D721Med (cell line): Measurements from ENCODE around the gene CPNE1.

ENCODE experiments used
- DNase-seq: peaks from one replicate; pipeline ENCODE4 v3.0.0; 2011; ENCODE audit warnings: low spot score; ENCODE audit not compliant: insufficient read length
- FAIRE-seq: peaks from 2 replicates; lab custom pipeline; 2011; peaks lifted over from hg19 to GRCh38; lab: Jason Lieb, UNC
- TF ChIP-seq, protein P1 (sequence below): IDR thresholded peaks from 2 replicates; pipeline ENCODE4 v1.5.1; 2012; ENCODE audit warnings: mild to moderate bottlenecking, control low read depth; ENCODE audit not compliant: insufficient read depth; ENCODE audit errors: missing control alignments

The CPNE1 gene

DNA sequence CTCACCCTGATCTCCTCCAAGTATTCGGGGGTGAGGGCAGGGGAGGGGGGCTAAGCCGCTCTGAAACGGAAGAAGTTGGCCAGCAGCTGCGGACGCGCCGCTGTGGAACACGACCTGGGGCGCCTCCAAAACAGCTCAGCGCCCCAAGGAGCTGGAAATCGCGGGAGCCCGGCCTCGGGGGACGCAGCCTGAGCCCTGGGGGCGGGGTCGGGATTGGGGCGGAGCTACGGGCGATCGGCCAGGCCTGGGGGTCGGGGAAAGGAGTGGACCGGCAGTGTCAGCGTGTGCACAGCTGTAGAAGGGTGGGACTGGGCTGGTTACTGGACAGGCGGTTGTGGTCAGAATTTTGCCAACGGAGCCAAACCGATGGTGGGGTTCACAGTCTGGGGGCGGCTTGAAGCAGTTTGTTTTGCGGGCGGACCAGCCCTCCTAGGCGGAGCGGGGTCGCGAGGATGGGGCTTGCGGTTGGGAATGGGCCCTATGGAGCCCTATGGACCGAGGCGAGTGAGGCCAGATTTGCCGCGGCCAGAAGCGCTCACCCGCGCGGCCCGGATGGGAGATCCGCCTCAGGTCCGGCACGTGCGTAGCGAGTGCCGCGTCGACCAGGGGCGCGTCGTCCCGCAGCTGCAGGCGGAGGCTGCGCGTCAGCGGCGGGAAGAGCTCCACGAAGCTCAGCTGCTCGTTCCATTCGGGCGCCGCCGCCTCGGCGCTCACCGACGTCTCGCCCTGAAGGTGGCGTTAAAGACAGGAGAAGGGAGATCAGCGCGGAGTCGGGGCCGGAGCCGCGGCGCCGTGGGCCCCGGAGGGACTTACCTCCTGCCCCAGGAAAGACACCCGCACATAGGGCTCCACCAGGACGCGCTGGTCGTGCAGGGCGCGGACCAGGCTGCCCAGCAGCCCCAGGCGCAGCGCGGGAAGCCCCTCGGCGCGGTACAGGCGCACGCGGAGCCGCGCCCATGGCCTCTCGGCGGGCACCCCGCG, 63.4 kb downstream of the CPNE1 start:
- TF ChIP-seq, protein P1, sequence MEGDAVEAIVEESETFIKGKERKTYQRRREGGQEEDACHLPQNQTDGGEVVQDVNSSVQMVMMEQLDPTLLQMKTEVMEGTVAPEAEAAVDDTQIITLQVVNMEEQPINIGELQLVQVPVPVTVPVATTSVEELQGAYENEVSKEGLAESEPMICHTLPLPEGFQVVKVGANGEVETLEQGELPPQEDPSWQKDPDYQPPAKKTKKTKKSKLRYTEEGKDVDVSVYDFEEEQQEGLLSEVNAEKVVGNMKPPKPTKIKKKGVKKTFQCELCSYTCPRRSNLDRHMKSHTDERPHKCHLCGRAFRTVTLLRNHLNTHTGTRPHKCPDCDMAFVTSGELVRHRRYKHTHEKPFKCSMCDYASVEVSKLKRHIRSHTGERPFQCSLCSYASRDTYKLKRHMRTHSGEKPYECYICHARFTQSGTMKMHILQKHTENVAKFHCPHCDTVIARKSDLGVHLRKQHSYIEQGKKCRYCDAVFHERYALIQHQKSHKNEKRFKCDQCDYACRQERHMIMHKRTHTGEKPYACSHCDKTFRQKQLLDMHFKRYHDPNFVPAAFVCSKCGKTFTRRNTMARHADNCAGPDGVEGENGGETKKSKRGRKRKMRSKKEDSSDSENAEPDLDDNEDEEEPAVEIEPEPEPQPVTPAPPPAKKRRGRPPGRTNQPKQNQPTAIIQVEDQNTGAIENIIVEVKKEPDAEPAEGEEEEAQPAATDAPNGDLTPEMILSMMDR = peak; percentile 33
- FAIRE-seq (no peak), DNase-seq (no peak)

DNA sequence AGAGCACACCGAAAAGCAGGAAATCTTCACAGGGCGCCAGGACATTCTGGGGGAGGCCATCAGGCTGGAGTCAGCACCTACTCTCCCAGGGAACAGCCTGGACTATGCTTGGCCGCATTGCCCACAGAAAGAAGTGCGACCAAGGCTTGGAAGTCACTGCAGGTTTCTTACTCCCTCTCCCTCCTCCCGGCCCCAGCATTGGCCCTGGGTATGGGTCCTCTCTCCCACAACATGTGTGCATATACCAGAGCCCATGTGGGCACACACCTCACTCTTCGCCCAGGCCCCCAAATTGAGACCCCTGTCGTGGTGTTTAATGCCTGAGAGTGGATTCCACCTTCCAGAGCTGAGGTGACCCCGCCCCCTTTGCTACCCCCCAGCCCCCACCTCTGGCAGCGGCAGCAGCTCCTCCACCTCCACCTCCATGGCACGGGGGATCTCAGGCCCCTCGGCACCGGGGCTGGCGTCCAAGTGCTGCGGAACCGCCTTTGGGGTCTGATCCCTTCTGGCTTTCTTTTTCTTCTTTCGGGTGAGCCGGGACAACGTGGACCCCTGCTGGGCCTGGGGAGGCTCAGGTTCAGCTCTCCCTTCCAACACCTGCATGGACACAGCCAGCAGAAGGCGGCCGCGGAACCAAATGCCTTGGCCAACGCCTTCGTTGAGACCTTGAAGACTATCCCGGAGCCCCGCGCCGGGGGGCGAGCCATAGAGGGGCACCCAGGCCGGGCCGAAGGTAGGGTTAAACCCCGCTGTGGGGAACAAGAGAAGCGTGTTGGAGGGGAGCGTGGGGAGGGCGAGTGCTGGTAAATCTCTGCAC, 64.3 kb downstream of the CPNE1 start:
- DNase-seq (no peak), FAIRE-seq (no peak)
- TF ChIP-seq, protein P1 = no peak

DNA sequence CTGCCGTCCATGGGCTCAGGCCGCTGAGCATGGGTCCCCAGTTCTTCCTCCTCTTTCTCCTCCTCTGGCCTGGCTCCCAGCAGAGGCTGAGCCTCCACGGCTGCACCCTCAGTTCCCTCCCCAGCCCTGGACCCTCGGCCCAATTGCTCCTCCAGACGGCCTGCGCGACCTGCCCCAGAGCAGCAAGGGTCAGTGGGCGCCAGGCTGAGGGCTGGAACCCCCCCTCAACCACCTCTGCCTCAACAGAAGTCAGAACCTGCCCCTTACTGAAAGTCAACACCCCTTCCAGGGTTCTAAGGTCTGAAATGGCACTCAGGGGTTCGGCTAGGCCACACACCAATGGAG, 65.0 kb downstream of the CPNE1 start:
- no peak for FAIRE-seq
- TF ChIP-seq, protein P1 = no peak
- no peak for DNase-seq

DNA sequence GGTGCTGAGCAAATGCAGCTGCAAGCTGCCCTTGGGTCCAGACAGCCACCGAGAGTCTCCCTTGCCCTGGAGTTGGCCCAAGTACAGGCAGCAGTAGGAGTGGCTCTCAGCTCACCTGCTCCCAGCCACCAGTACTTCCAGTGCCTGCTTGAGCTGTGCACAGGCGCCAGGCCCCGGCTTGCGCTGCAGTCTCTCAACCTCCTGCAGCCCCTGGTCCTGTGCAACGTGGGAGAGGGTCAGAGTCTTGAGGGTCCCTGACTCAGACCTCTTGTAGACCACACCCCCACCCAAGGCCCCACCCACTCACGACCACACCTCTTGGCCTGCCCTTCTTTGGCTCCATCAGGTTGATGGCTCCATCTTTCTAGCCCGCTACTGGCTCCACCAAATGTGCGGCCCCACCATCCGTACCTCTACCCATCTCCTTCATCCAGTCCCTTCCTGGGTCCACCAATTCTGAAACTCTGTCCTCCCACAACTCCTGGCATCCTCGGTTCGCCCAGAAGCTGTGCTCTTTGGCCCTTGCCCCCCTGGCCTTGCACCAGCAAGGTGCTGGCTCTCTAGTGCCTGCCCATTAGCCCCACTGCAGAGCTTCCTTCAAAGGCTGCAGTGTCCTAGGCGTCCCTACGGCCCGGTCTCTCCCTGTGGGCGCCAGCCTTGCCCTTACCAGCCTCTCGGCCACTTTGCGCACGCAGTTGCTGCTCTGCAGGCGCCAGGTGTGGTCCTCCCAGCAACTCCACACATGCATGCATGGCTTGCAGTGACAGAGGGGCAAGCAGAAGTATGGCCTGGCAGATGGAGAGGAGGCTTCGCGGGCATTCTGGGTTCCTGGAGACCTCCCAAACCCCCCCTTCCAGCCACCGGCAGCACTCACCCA, 65.6 kb downstream of the CPNE1 start:
- TF ChIP-seq, protein P1 = no peak
- no peak for FAIRE-seq
- DNase-seq = no peak

DNA sequence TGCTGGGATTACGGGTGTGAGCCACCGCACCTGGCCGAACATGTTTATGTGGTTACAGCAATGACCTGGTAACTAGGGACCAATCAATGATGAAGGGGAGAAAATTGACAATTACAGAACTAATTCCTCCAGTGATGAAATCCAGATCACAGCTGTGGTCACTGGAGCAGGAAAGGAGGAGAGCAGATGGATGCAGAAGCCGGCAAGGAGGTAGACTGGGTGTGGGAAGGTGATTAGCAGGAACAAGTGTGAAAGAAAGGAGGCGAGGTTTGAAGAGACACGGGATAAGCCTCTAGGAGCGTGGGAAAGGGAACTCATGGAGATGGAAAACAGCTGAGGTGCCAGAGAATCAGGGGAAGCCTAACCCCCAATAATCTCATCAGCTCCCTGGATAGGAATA, 66.2 kb downstream of the CPNE1 start:
- no peak for FAIRE-seq
- no peak for DNase-seq
- TF ChIP-seq, protein P1 = no peak

DNA sequence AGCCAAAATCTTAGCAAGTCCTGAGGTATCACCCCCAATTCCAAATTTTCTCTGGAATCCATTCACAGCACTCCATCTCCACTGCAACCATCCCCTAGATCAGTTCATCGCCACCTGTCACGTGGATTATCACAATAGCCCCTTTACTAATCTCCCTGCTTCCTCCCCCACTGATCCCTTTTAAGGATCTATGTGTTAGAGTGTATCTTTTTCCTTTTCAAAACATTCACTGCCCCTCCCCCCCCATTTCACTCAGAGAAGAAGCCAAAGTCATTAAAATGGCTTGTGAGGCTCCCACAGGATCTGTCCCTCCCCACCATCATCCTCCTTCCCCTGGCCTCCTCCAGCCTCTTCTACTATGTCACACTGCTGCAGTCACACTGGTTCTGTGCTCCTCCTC, 67.5 kb downstream of the CPNE1 start:
- peak; percentile 11 for FAIRE-seq
- TF ChIP-seq, protein P1 = no peak
- no peak for DNase-seq
